KMS-11 (cell line): ENCODE measurements around the gene REG1B.

Experiments used
- H2AFZ ChIP-seq: fragments of 200-600 bp; sonication (generic); 2 replicates; pipeline ENCODE4 v1.6.1; 2016; ENCODE audit warnings: antibody characterized with exemption, mixed run types, low read depth
- H3K27ac ChIP-seq: fragments of 200-600 bp; sonication (generic); 2 replicates; pipeline ENCODE4 v1.6.1; 2016; ENCODE audit warnings: mild to moderate bottlenecking, mixed run types
- H3K27me3 ChIP-seq: fragments of 200-600 bp; sonication (generic); 2 replicates; pipeline ENCODE4 v1.6.1; 2017; ENCODE audit warnings: mild to moderate bottlenecking, low read depth, mixed run types, moderate library complexity; ENCODE audit not compliant: insufficient read depth
- H3K36me3 ChIP-seq: fragments of 200-600 bp; sonication (generic); 2 replicates; pipeline ENCODE4 v1.6.1; 2017; ENCODE audit warnings: mild to moderate bottlenecking, mixed run types; ENCODE audit not compliant: insufficient read depth
- H3K4me1 ChIP-seq: fragments of 200-600 bp; sonication (generic); 2 replicates; pipeline ENCODE4 v1.6.1; 2016; ENCODE audit warnings: mild to moderate bottlenecking, low read depth, mixed run types; ENCODE audit not compliant: poor library complexity, severe bottlenecking
- H3K4me2 ChIP-seq: fragments of 200-600 bp; sonication (generic); 2 replicates; pipeline ENCODE4 v1.7.0; 2016; ENCODE audit warnings: mild to moderate bottlenecking, mixed run types
- H3K4me3 ChIP-seq: fragments of 200-600 bp; sonication (generic); IDR thresholded peaks from 2 replicates; pipeline ENCODE4 v1.6.1; 2017; ENCODE audit warnings: low read depth, low read length, mixed read lengths; ENCODE audit not compliant: insufficient read depth
- H3K79me2 ChIP-seq: fragments of 200-600 bp; sonication (generic); 2 replicates; pipeline ENCODE4 v1.6.1; 2016; ENCODE audit warnings: low read depth, mixed run types; ENCODE audit not compliant: insufficient read depth
- H3K9ac ChIP-seq: fragments of 200-600 bp; sonication (generic); 2 replicates; pipeline ENCODE4 v1.6.1; 2016; ENCODE audit warnings: mild to moderate bottlenecking, mixed run types
- H4K20me1 ChIP-seq: fragments of 200-600 bp; sonication (generic); 2 replicates; pipeline ENCODE4 v1.6.1; 2016; ENCODE audit warnings: mild to moderate bottlenecking, mixed run types; ENCODE audit not compliant: insufficient read depth
- CTCF ChIP-seq: fragments of 200-600 bp; sonication (generic); conservative IDR thresholded peaks from 2 replicates; pipeline ENCODE4 v1.6.1; 2017; ENCODE audit warnings: low read depth, mild to moderate bottlenecking, antibody characterized with exemption, low read length, moderate library complexity, mixed read lengths

The REG1B gene

GRCh38 chr2:79120194-79120713, 32.5 kb upstream of the REG1B start, which contains the start of gene REG1A:
TSS of gene REG1A (plus strand) at chr2:79120488. CDS start at chr2:79120862, 374 bp downstream.
- Histone ChIP-seq H3K27me3 (no peaks in the 10 kb centered on the region), H2AFZ (no peak within 1 kb of the TSS), H3K9ac (no peak within 1 kb of the TSS), H3K4me3 (no peak within 1 kb of the TSS), H3K79me2 (no peaks in the 10 kb centered on the region), H4K20me1 (no peaks in the 10 kb centered on the region), H3K4me1 (no peaks in the 10 kb centered on the region), H3K36me3 (no peaks in the 10 kb centered on the region), H3K4me2 (no peak within 1 kb of the TSS), H3K27ac (no peak within 1 kb of the TSS)
- TF ChIP-seq CTCF = no peak

- no peaks in the 10 kb centered on the region for H4K20me1 ChIP-seq
- no peak for TF ChIP-seq CTCF
- H3K27me3 ChIP-seq = no peaks in the 10 kb centered on the region
- no peak overlapping the region for H3K27ac ChIP-seq
- no peak overlapping the region for H3K4me3 ChIP-seq
- H2AFZ ChIP-seq = no peak overlapping the region
- no peaks in the 10 kb centered on the region for H3K4me1 ChIP-seq
- H3K79me2 ChIP-seq = no peaks in the 10 kb centered on the region
- no peak overlapping the region for H3K4me2 ChIP-seq
- no peaks in the 10 kb centered on the region for H3K36me3 ChIP-seq
- no peak overlapping the region for H3K9ac ChIP-seq
Observed at GRCh38 chr2:79116997-79117928, 29.5 kb upstream of the REG1B start.

GRCh38 chr2:79114797-79115494, 27.2 kb upstream of the REG1B start:
- Histone ChIP-seq H3K36me3 (no peaks in the 10 kb centered on the region), H3K27ac (no peak overlapping the region), H3K4me1 (no peaks in the 10 kb centered on the region), H3K79me2 (no peaks in the 10 kb centered on the region), H3K27me3 (no peaks in the 10 kb centered on the region), H2AFZ (no peak overlapping the region), H3K4me3 (no peak overlapping the region), H3K9ac (no peak overlapping the region), H3K4me2 (no peak overlapping the region), H4K20me1 (no peaks in the 10 kb centered on the region)
- no peak for TF ChIP-seq CTCF

GRCh38 chr2:79112269-79112668, 24.5 kb upstream of the REG1B start:
- Histone ChIP-seq H3K4me1 (no peaks in the 10 kb centered on the region), H3K4me3 (no peak overlapping the region), H2AFZ (no peak overlapping the region), H4K20me1 (no peaks in the 10 kb centered on the region), H3K27me3 (no peaks in the 10 kb centered on the region), H3K79me2 (no peaks in the 10 kb centered on the region), H3K4me2 (no peak overlapping the region), H3K9ac (no peak overlapping the region), H3K36me3 (no peaks in the 10 kb centered on the region), H3K27ac (no peak overlapping the region)
- no peak for TF ChIP-seq CTCF
